ENCODE measurements around the gene PSMC1. TPM values are rescaled to one million over a fixed set of nuclear protein-coding genes. Genes with fewer than 3 reads are reported as not detected.

The PSMC1 gene
- total and polyA plus RNA-seq, 2 of the 4 experiments (the other 2 are of a cell fraction), result 181 to 194 TPM

DNA sequence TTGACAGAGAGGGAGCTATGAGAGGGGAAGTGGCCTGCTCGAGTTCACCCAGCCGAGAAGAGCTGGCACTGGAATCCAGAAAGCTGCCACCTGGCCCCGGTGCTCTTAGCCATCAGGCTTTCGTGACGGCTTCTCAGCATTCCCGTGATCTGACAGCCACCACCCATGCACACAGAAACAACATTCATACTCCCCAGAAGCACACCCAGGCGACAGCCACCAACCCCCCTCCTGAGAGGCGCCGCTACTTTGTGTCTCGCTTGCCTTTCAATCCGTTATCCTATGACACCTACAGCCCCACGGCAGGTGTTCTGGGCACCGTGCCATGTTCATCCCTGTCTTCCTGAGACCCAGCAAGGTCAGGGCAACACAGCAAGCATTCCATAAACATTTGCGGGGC, 31.4 kb downstream of the PSMC1 start:
- in situ Hi-C loops (cut with MboI; ENCODE audit: low sequenced_read_pairs) (loop anchor here (25.0 kb wide), 1 partner anchor 875 kb away; no protein-coding TSS in a partner anchor), intact Hi-C loops (cut with micrococcal nuclease) (loop anchor here (5.0 kb wide), 1 partner anchor 110 kb away; the partner anchor contains the start of gene CALM1), dilution Hi-C loops (cut with HindIII; ENCODE audit: low sequenced_read_pairs, unreplicated experiment) (no loop called here)
- Histone ChIP-seq H3K4me2 (ENCODE audit: low read depth, low read length) (no peak overlapping the region), H2BK120ac (ENCODE audit: low read depth, low read length) (no peak overlapping the region), H4K91ac (ENCODE audit: insufficient read depth, low read depth, low read length) (no peak overlapping the region), H3K9me1 (ENCODE audit: insufficient read depth, low read length) (no peaks in the 10 kb centered on the region; the same call in 1 of the 2 replicates), H2BK5ac (ENCODE audit: low read depth, low read length, poor library complexity, severe bottlenecking) (no peak overlapping the region), H3K4ac (ENCODE audit: low read depth, low read length) (no peak overlapping the region), H4K8ac (ENCODE audit: low read depth in 2 of 2, low read length in 2 of 2) (no peak overlapping the region), H4K5ac (ENCODE audit: low read depth, low read length) (no peak overlapping the region), H3K4me1 (ENCODE audit: control insufficient read depth, insufficient read depth, low read length) (no peaks in the 10 kb centered on the region), H3K27ac (ENCODE audit: insufficient read depth, low read length) (no peak overlapping the region), H3K36me3 (ENCODE audit: control insufficient read depth, insufficient read depth, low read length) (peaks cover 39% of the 10 kb centered on the region), H2AK5ac (ENCODE audit: low read depth, low read length) (no peak overlapping the region), H3K14ac (replicated peaks; ENCODE audit: low read depth, low read length) (no peak overlapping the region), H2BK15ac (ENCODE audit: low read depth, low read length) (no peak overlapping the region), H2AFZ (replicated peaks; ENCODE audit: low read length, poor library complexity) (no peak overlapping the region), H2AK9ac (replicated peaks; ENCODE audit: low read depth, low read length, poor library complexity) (no peak overlapping the region), H4K20me1 (ENCODE audit: insufficient read depth, low read length) (no peaks in the 10 kb centered on the region), H3K79me1 (ENCODE audit: low read depth in 1 of 2, low read length in 2 of 2) (no peaks in the 10 kb centered on the region; a peak in 1 of 4 replicates), H3K23ac (ENCODE audit: low read depth, low read length) (no peak overlapping the region), H3K4me3 (ENCODE audit: insufficient read depth, low read depth, low read length) (no peak overlapping the region), H3K18ac (ENCODE audit: low read depth, low read length) (no peak overlapping the region), H2BK20ac (ENCODE audit: low read depth, low read length) (no peak overlapping the region), H3K9ac (ENCODE audit: low read depth, low read length) (no peak overlapping the region), H3K56ac (ENCODE audit: extremely low read depth, insufficient read depth, low read length) (no peak overlapping the region), H3K9me3 (ENCODE audit: control insufficient read depth, insufficient read depth, low read length) (no peaks in the 10 kb centered on the region), H3K27me3 (ENCODE audit: control insufficient read depth, insufficient read depth, low read length) (no peaks in the 10 kb centered on the region)
- 88% methylated on average over 7 of the region's 14 CpGs; no CpG with 5 or more reads in 1 of the 2 experiments for WGBS, 2 experiments (ENCODE audit: extremely low coverage in 2 of 2, insufficient read length in 1 of 2)
- no peak for TF ChIP-seq MAFK (IDR thresholded peaks at IDR 0.05; ENCODE audit: low read depth, low read length)
- DNase-seq, result no peak
- CTCF ChIA-PET, result interaction anchor here (1.1 kb wide), 1 partner anchor 14 kb away, joined by 5 read pairs; no protein-coding TSS in a partner anchor
- no TSS peak for BruUV-seq (replicated peaks)
- POLR2A ChIA-PET (ENCODE audit: unreplicated experiment), result no interaction called here
- no peak for ATAC-seq (ENCODE audit: low read depth)

Data from IMR-90 (cell line).